Testis (tissue), 3 donors: ENCODE measurements around the gene KIF21B. TPM values are rescaled to one million over a fixed set of nuclear protein-coding genes. Genes with fewer than 3 reads are reported as not detected.
"Not testable (repeated sequence)": the region's sequence is repeated elsewhere in the genome, so short reads cannot be mapped to it uniquely, and the experiment has no call there.

Experiments used
- DNase-seq: peaks from one replicate; pipeline ENCODE4 v3.0.0-alpha.2; 2019
- H3K27ac ChIP-seq, 2 donors: fragments of 200-600 bp; sonication (generic); one replicate each; pipeline ENCODE4 v1.5.1; 2019
- H3K27me3 ChIP-seq: fragments of 200-600 bp; sonication (generic); one replicate; pipeline ENCODE4 v1.5.1; 2019
- H3K36me3 ChIP-seq: fragments of 200-600 bp; sonication (generic); one replicate; pipeline ENCODE4 v1.5.1; 2017; ENCODE audit warnings: low read depth; ENCODE audit errors: missing control alignments
- H3K4me1 ChIP-seq: fragments of 200-600 bp; sonication (generic); one replicate; pipeline ENCODE4 v1.5.1; 2019
- H3K4me3 ChIP-seq, 2 donors: fragments of 200-600 bp; sonication (generic); one replicate each; pipeline ENCODE4 v1.5.1; 2017 to 2019
- H3K9me3 ChIP-seq: fragments of 200-600 bp; sonication (generic); one replicate; pipeline ENCODE4 v1.5.1; 2017
- POLR2A ChIP-seq: fragments of 450-650 bp; IDR thresholded peaks from one replicate; pipeline ENCODE4 v1.6.1; 2017; ENCODE audit warnings: antibody characterized with exemption, mild to moderate bottlenecking, moderate library complexity
- WGBS, 2 donors: methylation state at CpG; one replicate each; pipeline ENCODE4 v1.1.5; 2018; 5-methylcytosine and 5-hydroxymethylcytosine counted together
- intact Hi-C: fragments of 100-400 bp; cut with DNase I; formaldehyde crosslinking; loops from one replicate; pipeline ENCODE4 v1.15.1; 2023; ENCODE audit warnings: low total_unique reads
- polyA plus RNA-seq: library from polyadenylated mRNA; stranded (reverse); fragments of 350-450 nt; fragmentation: Illumina TruSeq; extraction: RNeasy Lipid Tissue Mini Kit (QIAGEN cat#74804); gene quantifications from one replicate; pipeline ENCODE4 v1.2.3, GENCODE V29; 2014; ENCODE audit warnings: low read depth, low replicate concordance; ENCODE audit not compliant: insufficient read depth
- total RNA-seq, 2 donors: library from RNA; depleted of rRNA; stranded (reverse); fragments of >200 nt; gene quantifications; one replicate each; pipeline ENCODE4 v1.2.3, GENCODE V29; 2016
- TF ChIP-seq, protein P1 (sequence below), 3 experiments: fragments of 450-650 bp in 2 of 3; fragments of 200-600 bp in 1 of 3; sonication (generic) in 1 of 3; IDR thresholded peaks; one replicate each; pipeline ENCODE4 v1.5.1; 2016 to 2019; ENCODE audit warnings: antibody characterized with exemption in 3 of 3, mild to moderate bottlenecking in 2 of 3, moderate library complexity in 1 of 3

KIF21B gene
- total and polyA plus RNA-seq, 3 donors from 2014 or later, result 23.3 to 32.7 (median 32.3) TPM

GRCh38 chr1:200968469-200969410 lies 54.8 kb downstream of the KIF21B start:
- no peaks in the 10 kb centered on the region for H3K27me3 ChIP-seq
- no peak overlapping the region for H3K27ac ChIP-seq
- TF ChIP-seq POLR2A, result no peak
- TF ChIP-seq, protein P1, sequence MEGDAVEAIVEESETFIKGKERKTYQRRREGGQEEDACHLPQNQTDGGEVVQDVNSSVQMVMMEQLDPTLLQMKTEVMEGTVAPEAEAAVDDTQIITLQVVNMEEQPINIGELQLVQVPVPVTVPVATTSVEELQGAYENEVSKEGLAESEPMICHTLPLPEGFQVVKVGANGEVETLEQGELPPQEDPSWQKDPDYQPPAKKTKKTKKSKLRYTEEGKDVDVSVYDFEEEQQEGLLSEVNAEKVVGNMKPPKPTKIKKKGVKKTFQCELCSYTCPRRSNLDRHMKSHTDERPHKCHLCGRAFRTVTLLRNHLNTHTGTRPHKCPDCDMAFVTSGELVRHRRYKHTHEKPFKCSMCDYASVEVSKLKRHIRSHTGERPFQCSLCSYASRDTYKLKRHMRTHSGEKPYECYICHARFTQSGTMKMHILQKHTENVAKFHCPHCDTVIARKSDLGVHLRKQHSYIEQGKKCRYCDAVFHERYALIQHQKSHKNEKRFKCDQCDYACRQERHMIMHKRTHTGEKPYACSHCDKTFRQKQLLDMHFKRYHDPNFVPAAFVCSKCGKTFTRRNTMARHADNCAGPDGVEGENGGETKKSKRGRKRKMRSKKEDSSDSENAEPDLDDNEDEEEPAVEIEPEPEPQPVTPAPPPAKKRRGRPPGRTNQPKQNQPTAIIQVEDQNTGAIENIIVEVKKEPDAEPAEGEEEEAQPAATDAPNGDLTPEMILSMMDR (IDR thresholded peaks at IDR 0.05), result no peak
- no peak overlapping the region for H3K4me3 ChIP-seq
- intact Hi-C loops, result no loop called here
- H3K9me3 ChIP-seq, result no peaks in the 10 kb centered on the region
- no peaks in the 10 kb centered on the region for H3K36me3 ChIP-seq
- H3K4me1 ChIP-seq, result peaks cover 3% of the 10 kb centered on the region
- no peak for DNase-seq
- WGBS, 2 donors, result 93 to 95% methylated on average over 12 to 13 of the region's 13 CpGs

DNA sequence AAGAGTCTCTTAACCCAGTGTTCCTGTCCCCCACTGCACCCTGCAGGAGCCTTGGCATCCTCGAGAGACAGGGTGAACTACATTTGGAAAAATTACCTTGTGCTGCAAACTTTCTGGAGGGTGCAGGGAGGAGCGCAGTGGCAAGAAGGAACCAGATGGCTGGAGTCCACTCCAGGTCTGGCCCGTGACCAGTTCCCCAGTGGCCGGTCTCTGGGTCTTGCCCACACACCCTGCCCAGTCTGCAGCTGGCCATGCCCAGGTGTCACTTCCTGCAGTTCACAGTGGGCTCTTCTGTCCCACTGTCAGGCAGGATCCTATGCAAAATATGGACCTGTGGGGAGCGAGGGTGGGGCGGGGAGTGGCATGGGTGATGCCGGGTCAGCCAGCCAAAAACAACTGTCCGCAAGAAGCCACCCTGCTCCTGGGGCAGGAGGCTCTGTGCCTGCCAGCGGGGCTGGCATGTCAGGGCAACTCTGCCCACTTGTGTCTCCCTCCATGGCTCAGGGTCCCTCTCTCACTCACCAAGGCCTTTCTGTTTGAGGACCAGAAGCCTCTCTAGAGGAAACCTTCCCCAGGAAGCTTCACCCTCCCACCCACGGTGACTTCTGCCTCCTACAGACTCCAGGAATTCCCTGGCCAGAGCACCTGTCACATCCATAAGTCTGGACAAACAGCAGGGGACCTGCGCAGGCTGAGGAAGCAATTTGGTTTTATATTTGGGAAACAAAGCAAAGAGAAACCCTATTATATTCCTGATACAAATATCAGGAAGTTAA lies 55.6 kb downstream of the KIF21B start:
- TF ChIP-seq, protein P1 (IDR thresholded peaks at IDR 0.05), result no peak
- TF ChIP-seq POLR2A, result no peak
- 87 to 89% methylated on average over 8 to 11 of the region's 11 CpGs for WGBS, 2 donors
- H3K36me3 ChIP-seq, result no peaks in the 10 kb centered on the region
- H3K27me3 ChIP-seq, result no peaks in the 10 kb centered on the region
- H3K4me3 ChIP-seq, result no peak overlapping the region
- H3K9me3 ChIP-seq, result no peaks in the 10 kb centered on the region
- DNase-seq, result no peak
- intact Hi-C loops, result no loop called here
- peaks cover 3% of the 10 kb centered on the region for H3K4me1 ChIP-seq
- no peak overlapping the region for H3K27ac ChIP-seq

- 94 to 100% methylated on average over 2 of the region's 2 CpGs for WGBS, 2 donors
- TF ChIP-seq POLR2A, result no peak
- TF ChIP-seq, protein P1 (IDR thresholded peaks at IDR 0.05), result no peak
- no peaks in the 10 kb centered on the region for H3K9me3 ChIP-seq
- DNase-seq, result no peak
- H3K36me3 ChIP-seq, result no peaks in the 10 kb centered on the region
- H3K27me3 ChIP-seq, result no peaks in the 10 kb centered on the region
- H3K4me1 ChIP-seq, result peaks cover under 1% of the 10 kb centered on the region
- no peak overlapping the region for H3K4me3 ChIP-seq
- no peak overlapping the region for H3K27ac ChIP-seq
- intact Hi-C loops, result no loop called here
These were observed 56.6 kb downstream of the KIF21B start for GRCh38 chr1:200966934-200967333.

GRCh38 chr1:200965111-200965805 lies 58.3 kb downstream of the KIF21B start:
- H3K4me1 ChIP-seq, result no peaks in the 10 kb centered on the region
- H3K27ac ChIP-seq, result no peak overlapping the region
- TF ChIP-seq, protein P1 (IDR thresholded peaks at IDR 0.05), result no peak
- TF ChIP-seq POLR2A, result no peak
- H3K36me3 ChIP-seq, result no peaks in the 10 kb centered on the region
- H3K4me3 ChIP-seq, result no peak overlapping the region
- no peaks in the 10 kb centered on the region for H3K9me3 ChIP-seq
- H3K27me3 ChIP-seq, result no peaks in the 10 kb centered on the region
- intact Hi-C loops, result no loop called here
- no peak for DNase-seq
- 45 to 49% methylated on average over 6 of the region's 6 CpGs for WGBS, 2 donors

DNA sequence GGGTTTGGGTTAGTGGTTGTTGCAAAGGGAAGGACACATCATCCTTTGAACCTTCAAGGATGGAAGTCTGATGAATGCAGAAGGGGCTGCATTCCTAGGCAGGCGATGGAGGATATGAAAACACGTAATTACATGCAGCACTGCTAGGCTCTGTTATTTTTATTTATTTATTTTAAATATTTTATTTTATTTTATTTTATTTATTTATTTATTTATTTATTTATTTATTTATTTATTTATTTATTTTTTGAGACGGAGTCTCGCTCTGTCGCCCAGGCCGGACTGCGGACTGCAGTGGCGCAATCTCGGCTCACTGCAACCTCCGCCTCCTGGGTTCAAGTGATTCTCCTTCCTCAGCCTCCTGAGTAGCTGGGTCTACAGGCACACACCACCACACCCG lies 59.6 kb downstream of the KIF21B start:
- H3K9me3 ChIP-seq, H3K4me3 ChIP-seq, H3K27ac ChIP-seq, H3K36me3 ChIP-seq, intact Hi-C loops, DNase-seq, H3K27me3 ChIP-seq, H3K4me1 ChIP-seq: not testable (repeated sequence)
- 97 to 98% methylated on average over 11 of the region's 11 CpGs for WGBS, 2 donors
